HUES48 (cell line): ENCODE data around the gene MBP.
A peak's percentile ranks its signal among the peaks of the same experiment; 100 is the strongest.

Experiments
- H3K27ac ChIP-seq: one replicate; pipeline ENCODE4 v1.7.0; 2013; ENCODE audit warnings: low read depth, low read length, inconsistent platforms
- H3K27me3 ChIP-seq: 2 replicates; pipeline ENCODE4 v1.6.1; 2013; ENCODE audit warnings: mild to moderate bottlenecking, low read length; ENCODE audit not compliant: control insufficient read depth, insufficient read depth
- H3K36me3 ChIP-seq: 2 replicates; pipeline ENCODE4 v1.6.1; 2013; ENCODE audit warnings: low read length; ENCODE audit not compliant: control insufficient read depth, insufficient read depth
- H3K4me1 ChIP-seq: 2 replicates; pipeline ENCODE4 v1.6.1; 2013; ENCODE audit warnings: mild to moderate bottlenecking, low read length; ENCODE audit not compliant: control insufficient read depth, insufficient read depth
- H3K4me3 ChIP-seq: 2 replicates; pipeline ENCODE4 v1.5.1; 2013; ENCODE audit warnings: mild to moderate bottlenecking, low read depth, low read length
- H3K9ac ChIP-seq: 2 replicates; pipeline ENCODE4 v1.6.1; 2013; ENCODE audit warnings: mild to moderate bottlenecking, low read depth, low read length, moderate library complexity
- H3K9me3 ChIP-seq: 2 replicates; pipeline ENCODE4 v1.6.1; 2013; ENCODE audit warnings: low read length; ENCODE audit not compliant: control insufficient read depth, insufficient read depth

The MBP gene

DNA sequence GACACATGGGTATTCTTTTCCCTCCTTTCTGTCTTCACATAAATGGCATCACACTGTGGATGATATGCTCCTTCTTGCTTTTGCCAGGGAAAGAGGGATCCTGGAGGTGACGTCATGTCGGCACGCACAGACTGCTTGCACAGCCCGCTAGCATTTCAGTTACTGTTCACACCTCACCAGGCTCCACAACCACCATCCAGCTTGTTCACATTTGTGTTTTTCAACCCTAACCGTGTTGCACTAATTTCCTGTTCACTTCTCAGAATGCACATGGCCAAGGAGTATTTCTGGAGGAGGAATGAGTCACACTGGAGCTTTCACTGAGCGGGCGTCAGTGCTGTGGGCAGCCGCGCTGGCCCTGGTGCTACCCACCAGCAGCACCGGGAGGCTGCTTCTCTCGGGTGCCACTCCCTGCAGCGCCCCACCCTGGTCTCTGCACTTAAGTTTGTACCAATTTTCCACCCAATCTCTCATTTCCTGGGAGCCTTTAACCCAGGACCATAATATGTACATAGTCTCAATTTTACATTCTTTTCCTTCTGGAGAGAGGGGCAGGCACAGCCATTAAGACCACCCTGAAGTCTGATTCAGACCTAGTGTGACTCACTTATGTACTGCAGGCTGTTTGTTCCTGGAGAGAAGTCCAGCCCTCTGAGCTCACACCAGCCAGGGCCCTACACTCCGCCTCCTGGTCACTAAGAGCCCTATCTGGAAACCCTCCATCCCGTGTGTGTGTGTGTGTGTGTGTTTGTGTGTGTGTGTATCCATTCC lies 65.1 kb downstream of the MBP start:
- Histone ChIP-seq H3K9ac (no peak overlapping the region), H3K4me1 (peaks cover 17% of the 10 kb centered on the region), H3K27me3 (no peaks in the 10 kb centered on the region), H3K27ac (peak overlapping the region; percentile 34), H3K4me3 (no peak overlapping the region), H3K36me3 (no peaks in the 10 kb centered on the region), H3K9me3 (no peaks in the 10 kb centered on the region)

- H3K9ac ChIP-seq = no peak overlapping the region
- no peaks in the 10 kb centered on the region for H3K9me3 ChIP-seq
- H3K4me3 ChIP-seq = no peak overlapping the region
- H3K27ac ChIP-seq = no peak overlapping the region
- H3K27me3 ChIP-seq = no peaks in the 10 kb centered on the region
- H3K36me3 ChIP-seq = no peaks in the 10 kb centered on the region
- H3K4me1 ChIP-seq = peaks cover 17% of the 10 kb centered on the region
Observed at GRCh38 chr18:77066689-77067088, 65.9 kb downstream of the MBP start.

DNA sequence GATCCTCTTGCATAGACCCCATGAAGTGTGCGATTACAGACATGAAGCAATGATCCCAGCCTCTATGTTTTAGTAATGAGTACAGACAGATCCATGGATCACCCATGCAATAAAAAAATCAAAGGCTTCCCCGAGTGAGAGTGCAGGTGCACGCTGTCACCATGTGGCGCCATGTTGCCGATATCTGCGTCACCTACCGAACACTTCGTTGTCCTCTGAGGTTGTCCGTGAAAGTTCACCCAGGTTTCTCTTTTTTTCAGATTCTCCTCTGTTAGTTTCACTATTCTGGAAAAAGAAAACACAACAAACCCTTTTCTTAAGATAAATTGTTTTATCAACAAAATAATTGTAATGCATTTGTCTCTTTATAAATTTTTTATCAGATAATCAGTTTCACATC lies 66.5 kb downstream of the MBP start:
- H3K4me1 ChIP-seq = peaks cover 17% of the 10 kb centered on the region
- H3K4me3 ChIP-seq = no peak overlapping the region
- no peaks in the 10 kb centered on the region for H3K36me3 ChIP-seq
- no peaks in the 10 kb centered on the region for H3K9me3 ChIP-seq
- H3K27ac ChIP-seq = no peak overlapping the region
- no peak overlapping the region for H3K9ac ChIP-seq
- H3K27me3 ChIP-seq = no peaks in the 10 kb centered on the region

DNA sequence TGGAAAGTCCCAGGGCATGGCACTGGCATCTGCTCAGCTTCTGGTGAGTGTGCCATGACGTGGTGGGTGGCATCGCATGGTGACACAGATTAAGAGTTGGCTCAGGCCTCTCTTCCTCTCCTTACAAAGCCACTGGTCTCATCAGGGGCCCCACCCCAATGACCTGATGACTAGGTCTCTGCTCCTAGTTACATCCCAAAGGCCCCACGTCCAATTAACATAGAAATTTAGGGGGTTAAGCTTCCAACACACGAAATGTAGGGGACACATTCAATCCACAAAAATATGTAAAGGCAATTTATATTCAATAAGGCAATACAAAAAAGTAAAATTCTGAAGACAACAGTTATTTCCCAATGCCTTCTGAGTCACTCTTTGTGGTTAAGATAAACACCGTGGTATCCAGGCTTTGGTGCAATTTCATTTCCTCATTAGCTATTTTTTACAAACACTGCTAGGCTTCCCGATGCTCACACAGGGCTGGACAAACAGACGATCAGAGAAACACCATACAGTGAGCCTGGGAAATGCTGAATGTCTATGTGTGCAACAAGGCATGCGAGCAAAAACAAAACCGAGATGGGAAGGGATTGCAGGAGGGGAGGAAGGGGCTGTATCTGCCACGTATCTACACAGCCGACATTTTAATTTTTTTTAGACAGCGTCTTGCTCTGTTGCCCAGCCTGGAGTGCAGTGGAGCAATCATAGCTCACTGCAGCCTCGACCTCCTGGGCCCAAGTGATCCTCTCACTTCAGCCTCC lies 67.2 kb downstream of the MBP start:
- H3K36me3 ChIP-seq = no peaks in the 10 kb centered on the region
- no peak overlapping the region for H3K9ac ChIP-seq
- peaks cover 17% of the 10 kb centered on the region for H3K4me1 ChIP-seq
- no peak overlapping the region for H3K27ac ChIP-seq
- H3K9me3 ChIP-seq = no peaks in the 10 kb centered on the region
- no peak overlapping the region for H3K4me3 ChIP-seq
- no peaks in the 10 kb centered on the region for H3K27me3 ChIP-seq

DNA sequence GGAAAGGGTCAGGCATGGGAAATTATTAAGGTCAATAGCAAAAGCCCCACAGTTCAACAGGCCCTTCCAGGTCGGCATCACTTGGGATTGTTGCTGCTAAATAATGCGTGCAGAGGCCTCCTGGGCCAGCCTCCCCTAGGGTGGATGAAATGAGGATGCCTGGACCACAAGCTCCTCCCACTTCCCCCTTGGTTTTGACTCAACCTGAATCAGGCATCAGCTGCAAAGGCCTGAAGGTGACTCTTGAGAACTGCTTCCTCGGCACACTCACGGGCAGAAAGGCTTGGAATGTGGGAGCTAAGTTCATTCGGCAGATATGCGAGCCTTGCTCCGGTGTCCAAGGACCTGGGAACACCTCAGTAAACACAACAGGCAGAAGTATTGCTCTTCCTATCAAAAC lies 69.3 kb downstream of the MBP start:
- Histone ChIP-seq H3K4me1 (0 out of 2 replicates have a peak, but pooled peaks cover 10% of the 10 kb centered on the region), H3K9me3 (no peaks in the 10 kb centered on the region), H3K36me3 (no peaks in the 10 kb centered on the region), H3K4me3 (no peak overlapping the region), H3K27ac (no peak overlapping the region), H3K27me3 (no peaks in the 10 kb centered on the region), H3K9ac (no peak overlapping the region)

- no peaks in the 10 kb centered on the region for H3K36me3 ChIP-seq
- no peaks in the 10 kb centered on the region for H3K9me3 ChIP-seq
- no peak overlapping the region for H3K9ac ChIP-seq
- H3K4me3 ChIP-seq = no peak overlapping the region
- H3K27ac ChIP-seq = no peak overlapping the region
- 0 out of 2 replicates have a peak, but pooled peaks cover 6% of the 10 kb centered on the region for H3K4me1 ChIP-seq
- H3K27me3 ChIP-seq = no peaks in the 10 kb centered on the region
Observed at GRCh38 chr18:77062518-77063003, 70.0 kb downstream of the MBP start.

DNA sequence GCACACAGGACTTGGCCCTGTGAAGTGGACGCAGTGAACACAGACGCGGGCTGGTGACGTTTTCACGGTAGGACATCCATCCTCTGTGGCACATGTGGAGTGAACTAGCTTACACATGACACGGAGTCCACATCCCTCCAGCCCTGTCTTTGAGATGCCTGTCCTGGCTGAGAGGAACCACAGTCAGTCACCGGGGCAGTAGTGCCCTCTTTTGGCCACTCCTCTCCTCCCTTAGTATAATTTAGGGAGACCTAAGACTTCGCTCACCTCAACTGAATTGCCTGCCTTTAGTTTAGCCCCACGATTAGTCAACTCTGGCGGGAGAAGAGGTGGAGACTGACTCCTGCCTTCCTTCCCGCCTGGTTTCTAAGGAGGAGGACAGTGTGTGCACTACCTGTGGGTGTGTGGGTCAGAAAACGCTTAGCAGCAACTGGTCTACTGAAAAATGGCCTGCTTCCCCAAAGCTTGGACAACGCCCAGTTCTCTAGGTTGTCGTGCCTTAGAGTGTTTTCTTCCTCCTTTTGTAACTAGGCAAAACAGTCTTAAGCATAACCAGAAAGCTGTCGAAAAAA lies 70.6 kb downstream of the MBP start:
- H3K4me3 ChIP-seq = no peak overlapping the region
- no peak overlapping the region for H3K9ac ChIP-seq
- H3K9me3 ChIP-seq = no peaks in the 10 kb centered on the region
- no peak overlapping the region for H3K27ac ChIP-seq
- peaks cover 10% of the 10 kb centered on the region; the same call in 1 of the 2 replicates for H3K4me1 ChIP-seq
- H3K36me3 ChIP-seq = no peaks in the 10 kb centered on the region
- no peaks in the 10 kb centered on the region for H3K27me3 ChIP-seq

DNA sequence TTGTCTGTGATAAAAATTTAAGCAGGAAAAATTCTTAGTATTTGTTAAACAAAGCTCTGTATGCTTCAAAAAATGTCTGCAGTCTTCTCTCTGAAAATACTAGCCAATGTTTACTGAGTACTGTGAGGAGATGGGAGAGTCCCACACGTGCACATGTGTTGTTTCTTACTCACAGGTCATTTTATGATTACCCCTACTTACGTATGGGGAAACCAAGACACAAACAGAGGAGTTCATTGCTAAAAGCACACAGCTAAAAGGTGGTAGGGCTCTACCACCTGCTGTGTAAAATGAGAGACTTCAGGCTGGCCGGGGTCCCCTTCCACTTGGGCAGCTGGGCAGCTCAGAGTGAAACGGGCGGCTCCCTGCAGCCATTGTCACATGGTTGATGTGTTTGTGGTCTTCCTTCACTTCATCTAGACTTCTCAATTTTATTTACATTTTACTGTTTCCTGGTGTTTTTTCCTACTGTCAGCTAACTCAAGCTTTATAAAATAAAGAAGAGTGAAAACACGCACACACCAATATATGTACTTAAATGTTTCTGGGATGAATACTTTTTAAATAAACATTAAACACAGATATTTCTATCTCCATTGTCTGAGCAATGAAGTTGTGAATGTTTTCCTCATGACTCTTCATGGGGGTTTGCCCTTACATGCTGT lies 71.2 kb downstream of the MBP start:
- Histone ChIP-seq H3K36me3 (no peaks in the 10 kb centered on the region), H3K27ac (no peak overlapping the region), H3K9me3 (no peaks in the 10 kb centered on the region), H3K27me3 (no peaks in the 10 kb centered on the region), H3K4me3 (no peak overlapping the region), H3K9ac (no peak overlapping the region), H3K4me1 (peaks cover 16% of the 10 kb centered on the region)

- Histone ChIP-seq H3K36me3 (no peaks in the 10 kb centered on the region), H3K27me3 (no peaks in the 10 kb centered on the region), H3K9ac (no peak overlapping the region), H3K4me1 (peaks cover 28% of the 10 kb centered on the region), H3K9me3 (no peaks in the 10 kb centered on the region), H3K27ac (no peak overlapping the region), H3K4me3 (no peak overlapping the region)
Observed at GRCh38 chr18:77060151-77060550, 72.4 kb downstream of the MBP start.

DNA sequence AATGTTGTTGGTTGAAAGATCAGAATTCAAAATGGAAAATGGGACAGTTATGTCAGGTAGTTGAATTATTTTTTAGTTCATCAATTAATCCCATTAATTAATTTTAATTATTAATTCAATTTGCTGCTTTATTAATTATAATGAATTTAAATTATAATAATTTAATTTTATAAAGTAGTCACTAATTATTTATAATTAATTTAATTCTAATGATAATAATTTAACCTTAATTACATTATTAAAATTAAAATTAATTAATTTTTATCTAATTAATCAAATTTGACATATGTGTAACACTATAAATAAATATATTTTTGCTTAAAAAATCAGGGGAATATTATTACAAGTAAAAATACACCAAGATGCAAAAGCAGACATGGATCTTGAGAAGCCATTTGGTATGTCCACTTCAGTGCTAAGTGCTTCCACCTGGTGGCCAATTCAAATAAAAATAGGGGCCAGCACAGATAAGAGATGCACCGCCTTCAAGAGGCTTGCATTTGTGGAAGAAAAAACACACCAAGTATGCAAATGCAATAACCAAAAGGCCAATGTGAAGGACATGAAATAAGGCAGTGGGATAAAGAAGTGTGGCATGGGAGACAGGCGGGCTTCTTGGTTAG lies 73.2 kb downstream of the MBP start:
- H3K4me1 ChIP-seq = peaks cover 35% of the 10 kb centered on the region
- H3K9me3 ChIP-seq = no peaks in the 10 kb centered on the region
- no peak overlapping the region for H3K9ac ChIP-seq
- no peak overlapping the region for H3K27ac ChIP-seq
- H3K27me3 ChIP-seq = no peaks in the 10 kb centered on the region
- no peaks in the 10 kb centered on the region for H3K36me3 ChIP-seq
- no peak overlapping the region for H3K4me3 ChIP-seq
